ENCODE results near the gene FECH. TPM values are rescaled to one million over a fixed set of nuclear protein-coding genes. Genes with fewer than 3 reads are reported as not detected.

FECH gene
- total RNA-seq, 3 donors from 2014 or later = 17.1 to 22.0 (median 20.4) TPM

- DNase-seq (no peak), ATAC-seq (peak; percentile 76)
- Histone ChIP-seq H3K36me3 (ENCODE audit: low read depth) (no peaks in the 10 kb centered on the region), H3K9me3 (no peaks in the 10 kb centered on the region), H3K4me1 (ENCODE audit: low read depth) (no peaks in the 10 kb centered on the region), H3K4me3 (no peak overlapping the region)
- no peak for TF ChIP-seq CTCF (IDR thresholded peaks at IDR 0.05)
- intact Hi-C loops (cut with DNase I, micrococcal nuclease) = no loop called here
Measured at GRCh38 chr18:57518533-57518932, 68.0 kb downstream of the FECH start.

- intact Hi-C loops (cut with DNase I, micrococcal nuclease) = no loop called here
- Histone ChIP-seq H3K4me1 (ENCODE audit: low read depth) (no peaks in the 10 kb centered on the region), H3K4me3 (no peak overlapping the region), H3K36me3 (ENCODE audit: low read depth) (no peaks in the 10 kb centered on the region), H3K9me3 (no peaks in the 10 kb centered on the region)
- no peak for TF ChIP-seq CTCF (IDR thresholded peaks at IDR 0.05)
- ATAC-seq (no peak), DNase-seq (no peak)
Measured at GRCh38 chr18:57516056-57516455, 70.4 kb downstream of the FECH start.

- Histone ChIP-seq H3K9me3 (no peaks in the 10 kb centered on the region), H3K4me3 (no peak overlapping the region), H3K4me1 (ENCODE audit: low read depth) (no peaks in the 10 kb centered on the region), H3K36me3 (ENCODE audit: low read depth) (no peaks in the 10 kb centered on the region)
- no peak for TF ChIP-seq CTCF (IDR thresholded peaks at IDR 0.05)
- intact Hi-C loops (cut with DNase I, micrococcal nuclease) = no loop called here
- ATAC-seq (no peak), DNase-seq (no peak)
Measured at GRCh38 chr18:57505231-57505630, 81.3 kb downstream of the FECH start.

- TF ChIP-seq CTCF (IDR thresholded peaks at IDR 0.05) = no peak
- intact Hi-C loops (cut with DNase I, micrococcal nuclease) = no loop called here
Measured at GRCh38 chr18:57502624-57503023, 83.9 kb downstream of the FECH start.

GRCh38 chr18:57498682-57499256 is 87.7 kb downstream of the FECH start:
- intact Hi-C loops (cut with DNase I, micrococcal nuclease) = no loop called here
- TF ChIP-seq CTCF (IDR thresholded peaks at IDR 0.05) = no peak
- no peak for DNase-seq
- Histone ChIP-seq H3K36me3 (ENCODE audit: low read depth) (no peaks in the 10 kb centered on the region), H3K4me3 (no peak overlapping the region), H3K4me1 (ENCODE audit: low read depth) (no peaks in the 10 kb centered on the region), H3K9me3 (no peaks in the 10 kb centered on the region)
- no peak for ATAC-seq

More at GRCh38 chr18:57502624-57503023, 83.9 kb downstream of the FECH start:
- DNase-seq (no peak), ATAC-seq (no peak)
- no peaks in the 10 kb centered on the region for H3K4me1 ChIP-seq (ENCODE audit: low read depth)
- H3K4me3 ChIP-seq = no peak overlapping the region
- no peaks in the 10 kb centered on the region for H3K36me3 ChIP-seq (ENCODE audit: low read depth)
- no peaks in the 10 kb centered on the region for H3K9me3 ChIP-seq

Other genes with a start within 250 kb of the FECH start
- gene ST8SIA3, start 234.1 kb downstream of the FECH start, total RNA-seq = 1 to 10 TPM in 1 of 3 donors, under 1 TPM in 1, not detected in 1; 0.02 to 2.0 TPM
- under 1 TPM; 0.06 to 0.87 (median 0.14) TPM for gene ONECUT2, start 151.3 kb downstream of the FECH start, total RNA-seq
- gene NARS1, start 35.1 kb upstream of the FECH start, total RNA-seq = 100 to 1,000 TPM; 122 to 137 (median 137) TPM
- gene ATP8B1, start 216.6 kb upstream of the FECH start, total RNA-seq = 100 to 1,000 TPM; 175 to 406 (median 316) TPM